T-helper 2 cell treated with Interferon-gamma antibody and Interleukin-4, amounts not matched to agents 100 ng/mL and 5 ng/mL, for 36 hours (primary cell): ENCODE measurements around the gene CDH4. TPM values are rescaled to one million over a fixed set of nuclear protein-coding genes. Genes with fewer than 3 reads are reported as not detected.

Experiments
- intact Hi-C: fragments of 100-400 bp; cut with micrococcal nuclease; formaldehyde crosslinking; loops from one replicate; pipeline ENCODE4 v1.15.1; 2023
- total RNA-seq: library from RNA; stranded (reverse); gene quantifications from 2 replicates; pipeline ENCODE4 v1.2.3, GENCODE V29; 2022

The CDH4 gene
- total RNA-seq, 1 donor from 2014 or later: not detected

DNA sequence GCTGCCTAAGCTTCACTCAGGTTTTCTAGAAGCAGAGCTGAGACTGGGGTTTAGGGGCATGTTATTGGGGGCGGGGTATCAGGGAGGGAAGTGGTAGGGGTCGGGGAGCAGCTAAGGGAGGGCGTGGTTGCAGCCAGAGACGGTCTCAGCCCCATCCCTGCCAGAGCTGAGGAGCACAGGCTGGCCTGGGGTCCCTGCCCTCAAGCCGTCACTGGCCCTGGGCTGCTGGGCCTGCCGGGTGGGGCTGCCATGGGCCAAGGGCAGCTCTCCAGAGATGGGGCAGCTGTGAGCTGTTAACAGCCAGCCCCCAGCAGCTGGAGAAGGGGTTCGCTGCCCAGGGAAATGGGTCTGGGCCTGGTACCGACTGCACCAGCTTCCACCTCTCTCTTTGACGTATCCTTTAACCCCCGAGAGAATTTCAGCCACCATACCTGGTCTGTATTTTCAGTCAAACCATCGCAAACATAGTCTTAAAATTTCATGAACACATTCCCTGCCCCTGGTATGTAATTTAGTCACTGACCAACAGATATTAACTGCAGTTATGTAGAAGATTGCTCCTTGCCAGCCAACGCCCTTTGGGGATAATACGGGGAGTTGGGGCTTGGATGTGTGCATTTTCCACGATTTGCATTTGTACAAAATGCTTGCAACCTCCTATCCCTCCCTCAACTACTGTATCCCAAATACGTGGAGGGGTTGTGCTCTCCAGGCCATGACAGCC lies 560.2 kb downstream of the CDH4 start:
- intact Hi-C loops: no loop called here

GRCh38 chr20:61812845-61813485 lies 560.9 kb downstream of the CDH4 start:
- intact Hi-C loops: no loop called here

GRCh38 chr20:61813791-61814190 lies 561.7 kb downstream of the CDH4 start:
- intact Hi-C loops: no loop called here

DNA sequence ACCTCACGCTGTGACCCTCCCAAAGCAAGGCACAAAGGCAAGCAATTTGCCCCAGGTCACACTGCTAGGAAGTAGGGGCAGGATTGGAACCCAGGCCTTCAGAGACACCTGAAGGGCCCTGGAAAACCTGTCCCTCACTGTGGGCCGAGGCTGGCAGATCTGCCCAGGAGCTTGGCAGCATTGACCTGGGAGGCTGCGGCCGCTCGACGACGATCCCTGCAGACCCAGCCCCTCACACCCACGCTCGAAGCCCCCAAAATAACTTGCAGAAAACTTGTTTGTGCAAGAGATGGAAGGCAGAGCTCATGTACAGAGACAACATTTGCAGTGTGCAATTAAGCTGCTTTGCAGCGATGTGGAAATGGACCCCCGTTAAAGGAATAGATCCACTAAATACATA lies 562.2 kb downstream of the CDH4 start:
- intact Hi-C loops: no loop called here

DNA sequence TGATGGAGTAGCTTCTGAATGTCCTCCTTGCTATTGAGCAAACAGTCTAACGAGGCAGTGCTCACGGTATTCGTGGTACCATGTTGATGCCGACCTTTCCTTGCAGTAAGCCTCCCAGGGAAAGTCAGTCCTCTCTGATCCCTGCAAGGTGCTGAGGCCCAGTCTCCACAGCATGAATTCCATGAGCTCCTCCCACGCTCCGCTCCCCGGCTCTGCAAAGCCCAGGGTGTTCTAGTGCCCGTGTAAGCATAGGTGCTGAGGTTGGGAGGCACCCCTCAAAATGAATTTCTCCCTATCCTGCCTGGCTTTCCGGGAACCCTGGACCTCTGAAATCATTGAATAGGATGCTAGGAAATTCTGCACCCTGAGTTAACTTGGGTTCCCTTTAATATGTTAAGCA lies 562.7 kb downstream of the CDH4 start:
- intact Hi-C loops: no loop called here

GRCh38 chr20:61815176-61815575 lies 563.1 kb downstream of the CDH4 start:
- intact Hi-C loops: no loop called here

DNA sequence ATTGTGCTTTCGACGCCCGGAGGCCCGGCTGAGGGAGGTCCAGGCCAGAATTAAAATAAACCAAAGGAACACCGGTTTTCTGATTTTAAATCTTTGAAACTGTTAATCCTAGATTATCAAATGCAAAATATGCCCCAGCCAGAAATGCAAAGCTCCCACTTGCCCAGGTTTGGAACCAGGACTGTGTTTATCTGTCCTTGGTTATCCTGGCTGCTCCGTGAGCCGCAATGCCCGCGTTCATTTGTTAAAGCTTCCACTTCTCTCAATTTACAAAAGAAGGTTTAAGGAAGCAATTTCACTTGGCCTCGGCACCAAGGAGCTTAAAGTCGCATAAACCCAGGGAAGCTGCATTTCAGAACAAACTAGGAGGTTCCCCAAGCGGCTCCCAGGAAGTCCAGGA lies 563.6 kb downstream of the CDH4 start:
- intact Hi-C loops: no loop called here

- intact Hi-C loops: no loop called here
These were observed 564.8 kb downstream of the CDH4 start for GRCh38 chr20:61816606-61817460.

DNA sequence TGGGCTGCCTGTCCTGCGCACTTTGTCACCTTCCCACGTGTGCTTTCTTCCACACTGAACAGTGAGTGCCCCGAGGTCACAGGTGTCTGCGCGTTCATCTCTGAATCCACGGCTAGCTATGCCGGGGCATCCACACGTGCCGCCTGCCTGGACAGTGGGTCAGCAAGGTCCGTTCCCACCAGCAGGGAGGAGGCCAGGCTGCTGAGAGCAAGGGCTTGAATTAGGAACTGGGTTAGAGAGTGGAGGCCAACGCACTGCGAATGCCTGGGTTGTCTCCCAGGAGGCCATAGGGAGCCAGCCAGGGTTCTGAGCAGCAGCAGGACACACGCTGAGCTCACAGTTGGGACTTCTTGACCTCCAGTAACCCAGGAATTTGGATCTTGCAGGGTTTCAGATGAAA lies 565.5 kb downstream of the CDH4 start:
- intact Hi-C loops: no loop called here

DNA sequence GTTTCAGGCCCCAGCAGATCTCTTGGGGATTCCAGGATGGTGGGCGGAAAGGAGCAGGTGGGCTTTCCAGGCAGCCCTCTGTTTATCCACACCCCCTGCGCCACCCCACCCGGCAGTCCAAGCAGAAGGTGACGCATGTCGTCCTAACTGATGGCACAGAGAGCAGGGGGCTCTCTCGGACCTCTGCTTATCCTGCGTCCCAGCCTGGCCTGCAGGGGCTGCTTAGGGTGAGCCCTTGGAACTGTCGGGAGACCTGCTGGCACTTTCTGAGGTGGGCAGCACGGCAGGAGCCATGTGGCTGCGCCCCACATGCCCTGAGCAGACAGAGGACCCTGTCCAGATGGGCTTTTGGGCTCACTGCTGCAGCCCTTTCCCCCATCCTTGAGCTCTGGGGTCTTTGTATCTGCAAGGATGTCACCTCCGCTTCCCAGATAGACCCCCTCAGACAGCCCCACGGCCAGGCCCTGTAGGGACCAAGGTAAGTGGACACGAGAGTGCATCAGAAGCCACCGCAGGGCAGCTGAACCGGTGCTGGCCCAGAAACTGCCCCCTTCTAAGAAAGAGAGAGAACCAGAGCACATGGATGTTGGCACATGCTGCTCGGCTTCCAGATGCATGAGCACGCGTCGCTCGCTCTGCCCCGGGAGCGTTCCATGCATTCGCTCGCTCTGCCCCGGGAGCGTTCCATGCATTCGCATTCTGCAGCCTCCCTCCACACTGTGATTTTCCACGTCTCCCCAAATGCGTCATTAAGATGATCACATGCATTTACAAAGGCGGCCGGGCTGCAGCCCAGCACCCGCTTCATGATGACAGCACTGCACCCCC lies 566.9 kb downstream of the CDH4 start:
- intact Hi-C loops: no loop called here

GRCh38 chr20:61819574-61819846 lies 567.4 kb downstream of the CDH4 start:
- intact Hi-C loops: no loop called here

GRCh38 chr20:61819921-61820825 lies 568.1 kb downstream of the CDH4 start:
- intact Hi-C loops: no loop called here

DNA sequence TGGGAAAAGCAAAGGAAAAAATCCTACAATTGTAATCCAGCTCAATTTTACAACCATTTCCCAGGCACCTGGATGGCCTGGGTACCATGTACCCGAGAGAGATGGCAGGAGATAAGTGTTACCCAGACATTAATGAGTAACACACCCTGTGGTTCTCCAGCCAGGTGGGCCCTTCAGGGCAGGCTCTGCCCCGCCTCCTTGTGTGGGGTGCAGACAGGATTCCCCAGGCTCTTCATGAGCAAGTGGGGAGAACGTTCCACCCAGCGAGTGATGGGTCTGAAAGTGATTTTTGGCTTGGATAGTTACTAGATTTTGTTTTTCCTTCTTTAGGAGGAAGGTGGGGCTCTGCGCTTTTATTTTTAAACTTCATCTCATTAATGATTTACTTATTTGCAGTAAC lies 569.7 kb downstream of the CDH4 start:
- intact Hi-C loops: no loop called here

DNA sequence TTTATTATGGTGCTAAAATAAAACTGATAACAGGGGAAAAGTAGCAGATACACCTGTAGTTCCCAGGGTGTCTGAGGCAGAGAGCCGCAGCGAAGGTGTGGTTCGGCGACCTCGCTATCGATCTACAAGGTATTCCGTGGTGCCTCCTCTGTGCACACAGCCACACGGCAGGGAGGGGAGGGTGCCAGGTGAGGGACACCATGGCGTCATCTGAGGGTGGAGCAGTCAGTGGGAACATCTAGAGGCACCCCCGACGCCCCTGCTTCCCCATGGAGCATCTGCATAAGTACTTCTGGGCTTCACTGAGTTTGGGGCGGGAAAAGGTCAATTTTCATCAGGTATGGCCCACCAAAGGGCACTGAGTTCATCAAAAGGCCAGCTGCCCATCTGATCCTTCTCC lies 570.3 kb downstream of the CDH4 start:
- intact Hi-C loops: no loop called here

GRCh38 chr20:61823242-61823641 lies 571.2 kb downstream of the CDH4 start:
- intact Hi-C loops: no loop called here

DNA sequence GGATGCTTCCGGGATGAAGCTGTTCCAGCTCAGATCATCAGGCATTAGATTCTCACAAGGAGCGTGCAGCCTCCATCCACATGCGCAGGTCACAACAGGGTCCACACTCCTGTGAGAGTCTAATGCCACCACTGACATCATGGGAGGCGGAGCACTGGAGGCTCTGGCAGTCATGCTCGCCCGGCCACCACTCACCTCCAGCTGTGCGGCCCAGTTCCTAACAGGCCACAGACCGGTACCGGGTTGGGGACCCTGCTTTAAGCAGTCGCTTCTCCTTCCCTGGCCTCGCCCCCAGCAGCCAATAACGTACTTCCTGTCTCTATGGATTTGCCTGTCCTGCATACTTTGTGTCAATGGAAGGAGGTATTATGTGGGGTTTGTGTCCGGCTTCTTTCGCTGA lies 576.8 kb downstream of the CDH4 start:
- intact Hi-C loops: no loop called here

GRCh38 chr20:61829526-61829925 lies 577.5 kb downstream of the CDH4 start:
- intact Hi-C loops: no loop called here

- intact Hi-C loops: no loop called here
These were observed 578.3 kb downstream of the CDH4 start for GRCh38 chr20:61830241-61830930.

DNA sequence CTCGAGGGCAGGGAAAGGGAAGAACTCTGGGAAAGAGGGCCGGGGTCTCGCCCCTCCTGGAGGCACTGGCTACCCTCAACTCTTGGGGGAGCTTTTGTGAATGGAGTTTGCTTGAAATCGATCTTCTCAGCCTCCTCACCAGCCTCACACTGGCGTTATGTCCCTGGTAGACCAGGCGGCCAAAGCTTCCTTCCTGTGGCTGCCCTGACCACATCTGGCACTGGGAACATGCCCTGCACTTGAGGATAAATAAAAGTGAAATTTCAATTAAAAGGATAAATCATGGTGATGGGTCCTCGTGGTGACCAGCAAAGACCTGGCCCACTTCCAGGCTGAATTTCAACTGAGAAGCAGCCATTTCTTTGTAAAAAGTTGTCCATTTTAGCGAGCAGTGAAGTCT lies 578.9 kb downstream of the CDH4 start:
- intact Hi-C loops: no loop called here

DNA sequence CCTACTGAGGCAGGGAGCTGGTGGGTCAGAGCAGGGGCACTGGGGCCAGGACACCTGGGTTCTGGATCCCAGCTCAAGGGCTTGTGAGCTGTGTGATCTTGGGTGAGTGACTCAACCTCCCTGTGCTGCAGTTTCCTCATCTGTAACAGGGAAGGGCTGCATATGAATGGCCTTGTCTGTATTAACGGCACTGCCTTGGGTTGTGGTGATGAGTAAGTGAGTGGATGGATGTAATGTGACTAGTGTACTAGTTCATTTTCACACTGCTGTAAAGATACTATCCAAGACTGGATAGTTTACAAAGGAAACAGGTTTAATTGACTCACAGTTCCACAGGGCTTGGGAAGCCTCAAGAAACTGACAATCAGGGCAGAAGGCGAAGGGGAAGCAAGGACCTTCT lies 580.1 kb downstream of the CDH4 start:
- intact Hi-C loops: no loop called here
